Neutrophil (primary cell): ENCODE results near the gene ZNF483.

Experiments
- H3K27ac ChIP-seq: fragments of 200-600 bp; sonication (generic); 2 replicates; pipeline ENCODE4 v1.5.1; 2016; ENCODE audit warnings: mild to moderate bottlenecking, moderate library complexity
- H3K27me3 ChIP-seq: fragments of 200-600 bp; sonication (generic); 2 replicates; pipeline ENCODE4 v1.6.0; 2016; ENCODE audit warnings: mild to moderate bottlenecking
- H3K36me3 ChIP-seq: fragments of 200-600 bp; sonication (generic); 2 replicates; pipeline ENCODE4 v1.5.1; 2017
- H3K4me1 ChIP-seq, 2 experiments: fragments of 200-600 bp in 1 of 2; sonication (generic) in 1 of 2; 1 replicate in 1 of 2; 2 replicates in 1 of 2; pipeline versions ENCODE4 v1.5.1 to v1.6.1; 2013 to 2016; ENCODE audit warnings: low read depth in 1 of 2, low read length in 1 of 2, mild to moderate bottlenecking in 1 of 2, moderate library complexity in 1 of 2; ENCODE audit not compliant: control insufficient read depth in 1 of 2, insufficient read depth in 1 of 2
- H3K4me3 ChIP-seq, 2 experiments: fragments of 200-600 bp in 1 of 2; sonication (generic) in 1 of 2; 1 replicate in 1 of 2; 2 replicates in 1 of 2; pipeline ENCODE4 v1.5.1; 2013 to 2016; ENCODE audit warnings: low read depth in 1 of 2, low read length in 1 of 2, mild to moderate bottlenecking in 1 of 2, moderate library complexity in 1 of 2
- H3K9me3 ChIP-seq: fragments of 200-600 bp; sonication (generic); 2 replicates; pipeline ENCODE4 v1.5.1; 2016
- CTCF ChIP-seq: fragments of 200-600 bp; sonication (generic); IDR thresholded peaks from 2 replicates; pipeline ENCODE4 v1.5.1; 2016; ENCODE audit warnings: antibody characterized with exemption

Gene ZNF483

DNA sequence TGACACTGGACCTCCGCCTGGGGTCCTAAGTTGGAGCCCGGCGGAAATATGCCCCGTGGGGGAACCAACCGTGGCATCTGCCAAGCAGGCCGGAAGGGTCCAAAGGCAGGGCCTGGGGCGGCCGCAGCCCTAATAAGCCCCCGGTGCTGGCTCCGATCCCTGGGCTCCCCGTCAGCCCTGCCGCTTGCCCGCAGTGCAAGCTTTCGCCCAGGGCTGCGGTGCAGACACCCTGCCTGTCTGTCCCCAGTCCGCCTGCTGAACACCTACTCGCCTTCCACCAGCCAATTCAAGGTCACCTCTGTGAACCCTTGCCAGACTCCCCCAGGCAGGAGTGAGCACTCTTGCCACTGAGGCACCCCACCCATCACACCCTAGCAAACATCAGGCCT is 75.0 kb downstream of the ZNF483 start:
- no peaks in the 10 kb centered on the region for H3K9me3 ChIP-seq
- peaks cover 17 to 19% of the 10 kb centered on the region in 2 experiments for H3K4me1 ChIP-seq
- H3K27ac ChIP-seq, result no peak overlapping the region
- peaks cover 49% of the 10 kb centered on the region for H3K27me3 ChIP-seq
- no peaks in the 10 kb centered on the region for H3K36me3 ChIP-seq
- TF ChIP-seq CTCF, result no peak
- H3K4me3 ChIP-seq, result peak overlapping the region; percentile 65 to 72

DNA sequence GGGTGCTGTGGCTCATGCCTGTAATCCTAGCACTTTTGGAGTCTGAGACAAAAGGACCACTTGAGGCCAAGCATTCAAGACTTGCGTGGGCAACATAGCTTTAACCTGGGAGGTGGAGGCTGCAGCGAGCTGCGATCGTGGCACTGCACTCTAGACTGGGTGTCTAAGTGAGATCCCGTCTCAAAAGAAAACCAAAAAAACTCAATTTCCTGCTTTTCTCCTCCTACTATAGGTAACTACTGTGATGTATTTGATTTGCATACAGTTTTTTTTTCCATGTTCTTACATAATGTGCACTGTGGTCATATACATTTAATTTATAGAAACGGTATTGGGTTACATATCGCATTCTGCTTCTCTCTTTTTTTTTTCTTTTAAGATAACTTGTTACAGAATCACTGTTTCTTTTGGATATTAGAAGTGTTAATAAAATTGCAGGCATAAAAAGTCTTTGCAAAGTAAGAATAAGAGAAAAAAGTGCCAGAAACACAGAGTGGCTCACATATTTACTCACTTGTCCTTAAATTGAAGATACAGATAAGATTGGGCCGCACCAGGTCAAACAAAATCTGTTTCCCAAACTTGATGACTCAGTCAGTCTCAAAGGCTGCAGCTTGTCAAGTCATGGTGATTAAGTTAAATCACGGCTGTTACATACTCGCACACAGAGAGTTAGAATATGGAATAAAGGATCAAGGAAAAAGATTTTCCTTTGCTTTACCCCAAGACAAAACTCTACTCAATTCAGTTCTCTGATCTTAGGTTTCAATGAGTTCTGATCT is 76.4 kb downstream of the ZNF483 start:
- Histone ChIP-seq H3K4me1 (peaks cover 17 to 19% of the 10 kb centered on the region in 2 experiments), H3K4me3 (no peak overlapping the region), H3K36me3 (no peaks in the 10 kb centered on the region), H3K27me3 (peaks cover 63% of the 10 kb centered on the region), H3K9me3 (no peaks in the 10 kb centered on the region), H3K27ac (no peak overlapping the region)
- TF ChIP-seq CTCF, result no peak

- no peak for TF ChIP-seq CTCF
- Histone ChIP-seq H3K4me1 (peaks cover 14 to 17% of the 10 kb centered on the region in 2 experiments), H3K27ac (no peak overlapping the region), H3K36me3 (no peaks in the 10 kb centered on the region), H3K9me3 (no peaks in the 10 kb centered on the region), H3K4me3 (no peak overlapping the region), H3K27me3 (peaks cover 69% of the 10 kb centered on the region)
These were observed 78.1 kb downstream of the ZNF483 start for GRCh38 chr9:111603041-111603440.

DNA sequence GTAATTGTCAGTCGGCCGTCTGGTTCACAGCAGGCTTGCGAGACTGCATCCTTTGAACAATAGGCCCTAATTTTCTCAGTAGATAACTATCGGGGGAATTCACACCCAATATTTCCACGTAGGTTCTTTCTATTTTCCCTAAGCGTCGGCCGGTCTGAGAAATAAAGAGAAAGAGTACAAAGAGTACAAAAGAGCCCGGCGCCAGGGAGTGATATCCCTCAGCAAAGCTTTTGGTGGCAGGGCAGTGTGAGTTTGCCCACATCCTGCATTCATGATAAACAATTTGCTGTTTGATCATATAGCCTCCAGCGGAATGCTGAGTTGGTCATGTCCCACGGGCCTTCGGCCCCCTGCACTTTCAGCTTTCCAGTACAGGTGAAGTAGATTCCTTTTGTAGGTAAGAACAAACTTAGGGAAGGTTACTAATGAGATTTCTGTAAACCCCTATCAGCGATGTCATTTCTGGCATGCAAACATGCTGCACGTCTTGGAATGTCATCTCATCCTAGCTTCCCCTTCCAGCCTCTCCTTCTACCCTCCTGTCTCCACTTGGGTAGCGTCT is 79.2 kb downstream of the ZNF483 start:
- Histone ChIP-seq H3K27ac (no peak overlapping the region), H3K4me3 (no peak overlapping the region), H3K9me3 (no peaks in the 10 kb centered on the region), H3K36me3 (no peaks in the 10 kb centered on the region), H3K4me1 (peaks cover 7 to 10% of the 10 kb centered on the region in 2 experiments), H3K27me3 (peaks cover 69% of the 10 kb centered on the region)
- TF ChIP-seq CTCF, result no peak

- Histone ChIP-seq H3K36me3 (no peaks in the 10 kb centered on the region), H3K4me1 (peaks cover 0 to under 1% of the 10 kb centered on the region in 2 experiments), H3K9me3 (no peaks in the 10 kb centered on the region), H3K4me3 (no peak overlapping the region), H3K27ac (no peak overlapping the region), H3K27me3 (peaks cover 69% of the 10 kb centered on the region)
- no peak for TF ChIP-seq CTCF
These were observed 80.1 kb downstream of the ZNF483 start for GRCh38 chr9:111605041-111605559.
